ENCODE data around the gene FANCG.

FANCG gene

DNA sequence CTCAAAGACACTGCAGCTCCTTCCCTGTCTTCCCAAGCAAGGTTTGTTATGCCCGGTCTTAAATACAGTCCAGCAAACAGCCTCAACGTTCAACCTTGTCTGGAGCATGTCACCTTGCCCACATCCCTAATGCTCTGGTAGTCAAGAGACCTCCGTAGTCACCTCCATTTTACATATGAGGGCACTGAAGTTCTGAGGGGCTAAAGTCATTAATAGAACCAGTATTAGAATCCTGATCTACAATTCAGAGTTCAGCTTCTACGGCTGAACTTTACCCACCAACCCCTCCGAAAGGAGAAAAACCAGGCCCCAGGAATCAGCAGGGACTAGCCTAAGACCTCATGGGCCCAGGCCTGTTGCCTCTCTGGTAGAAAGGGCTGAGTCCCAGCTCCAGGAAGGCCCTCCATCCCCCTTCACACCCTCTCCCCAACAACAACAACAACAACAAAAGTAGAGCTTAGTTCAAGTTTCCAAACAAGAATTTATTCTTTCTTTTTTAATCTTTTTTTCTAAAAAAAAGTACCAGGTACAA is 24.0 kb upstream of the FANCG start:
- no peak for DNase-seq (ENCODE audit: low read depth in 2 of 2)

DNA sequence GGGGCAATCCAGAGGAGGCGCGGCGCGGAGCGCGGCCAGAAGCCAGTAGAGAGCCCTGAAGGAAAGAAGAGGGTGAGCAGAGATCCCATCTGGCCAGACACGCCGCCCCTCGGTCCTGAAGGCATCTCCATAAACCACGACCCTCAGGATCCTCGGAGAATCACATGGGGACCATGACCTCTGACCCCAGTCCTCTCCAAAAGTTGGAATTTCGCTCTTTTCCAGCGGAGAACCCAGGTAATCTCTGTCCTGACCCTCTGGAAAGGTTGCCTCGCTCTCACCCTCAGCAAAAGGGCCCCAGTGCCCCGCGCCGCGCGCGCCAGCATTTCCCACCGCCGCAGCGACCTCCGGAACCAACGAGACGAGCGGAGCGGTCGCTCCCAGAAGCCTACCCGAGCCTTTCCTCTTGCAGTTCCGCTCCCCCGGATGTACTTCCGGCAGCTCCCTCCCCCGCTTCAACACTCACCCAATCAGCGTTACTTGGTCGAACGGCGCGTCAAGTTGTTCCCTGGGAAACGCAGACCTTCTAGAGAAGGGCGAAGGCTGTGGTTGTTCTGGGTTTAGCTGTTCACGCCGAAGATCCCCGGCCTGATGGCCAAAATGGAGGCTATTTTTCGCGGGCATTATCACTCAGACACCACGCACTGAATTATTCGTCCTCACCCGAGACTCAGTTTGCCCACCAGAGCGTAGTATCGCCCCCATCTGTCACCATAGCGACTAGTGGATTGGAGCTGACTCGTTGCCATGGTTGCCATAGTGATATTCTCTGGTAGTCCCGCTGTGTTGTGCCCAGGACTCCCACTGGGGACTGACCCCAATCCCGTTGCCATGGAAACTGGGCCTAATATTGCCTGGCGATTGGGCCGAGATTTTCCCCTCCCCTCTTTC is 23.3 kb upstream of the FANCG start, which contains the start of gene STOML2:
TSS of gene STOML2 (minus strand) at position 363 of the 891 bp plus-strand sequence. CDS start at position 326, 37 bp downstream.
- DNase-seq (ENCODE audit: low read depth in 2 of 2), result peak; percentile 79 to 83

GRCh38 chr9:35102465-35102768 is 22.7 kb upstream of the FANCG start:
- DNase-seq (ENCODE audit: low read depth in 2 of 2), result no peak

- no peak for DNase-seq (ENCODE audit: low read depth in 2 of 2)
These were observed 17.8 kb upstream of the FANCG start for GRCh38 chr9:35097573-35097972.

GRCh38 chr9:35096035-35096849 is 16.5 kb upstream of the FANCG start, which contains the start of gene PIGO:
Gene PIGO (minus strand): TSS chr9:35096591. CDS start chr9:35095565, 1,026 bp downstream.
- peak; percentile 83 to 87 for DNase-seq (ENCODE audit: low read depth in 2 of 2)

DNA sequence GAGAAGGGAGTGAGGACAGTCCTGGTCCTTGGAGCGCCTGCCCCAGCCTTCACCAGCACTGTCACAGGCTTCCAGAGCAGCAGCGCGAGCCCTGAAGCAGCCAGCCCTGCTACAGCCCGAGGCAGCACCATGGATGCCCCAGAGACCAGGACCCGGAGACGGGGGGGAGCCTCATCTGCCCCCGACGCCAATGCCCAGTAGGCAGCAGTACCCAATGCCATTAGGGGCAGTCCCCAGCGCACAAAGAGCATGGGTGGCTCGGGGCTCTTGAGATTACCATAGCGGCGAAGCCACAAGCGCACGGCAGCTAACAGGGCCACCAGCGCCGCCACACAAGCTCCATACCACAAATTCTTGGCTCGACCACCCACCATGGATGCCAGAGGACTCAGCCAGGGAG is 11.8 kb upstream of the FANCG start:
- no peak for DNase-seq (ENCODE audit: low read depth in 2 of 2)

DNA sequence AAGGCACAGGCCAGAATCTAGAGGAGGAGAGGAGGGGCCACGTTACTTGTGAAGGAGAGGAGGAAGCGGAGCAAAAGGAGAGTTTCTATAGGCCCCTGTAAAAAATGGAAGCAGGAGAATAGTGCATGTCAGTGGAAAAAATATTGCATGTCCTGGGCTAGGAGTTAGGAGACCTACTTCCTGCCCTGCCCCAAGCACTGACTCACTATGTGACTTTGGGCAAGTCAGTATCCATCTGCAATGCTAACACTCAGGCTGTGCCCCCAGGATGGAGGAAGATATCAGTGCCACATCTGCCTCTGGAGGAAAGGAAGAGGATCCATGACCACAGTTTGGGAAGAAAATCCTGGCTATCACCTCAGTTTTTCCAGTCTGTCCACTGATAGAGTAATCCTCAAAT is 9.7 kb upstream of the FANCG start:
- DNase-seq (ENCODE audit: low read depth in 2 of 2), result no peak

GRCh38 chr9:35085078-35085477 is 5.3 kb upstream of the FANCG start:
- no peak for DNase-seq (ENCODE audit: low read depth in 2 of 2)

DNA sequence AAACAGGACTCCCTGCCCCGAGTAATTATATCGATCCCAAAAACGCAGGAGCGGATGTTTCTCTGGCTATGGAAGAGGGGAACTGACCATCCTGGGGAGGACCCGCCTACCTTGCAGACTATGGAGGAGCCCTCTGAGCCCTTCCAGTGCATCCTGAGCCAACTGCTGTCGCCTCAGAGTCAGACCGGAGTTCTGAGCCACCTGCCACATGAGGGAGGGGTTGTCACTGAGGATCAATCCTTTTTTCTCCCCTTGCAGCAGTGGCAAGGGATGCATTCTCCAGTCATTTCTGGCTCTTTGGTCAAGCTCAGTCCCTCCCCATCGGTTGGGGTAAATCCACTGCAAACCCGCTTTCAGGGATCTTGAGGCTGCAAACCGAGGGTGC is 709 bp downstream of the FANCG start:
- no peak for DNase-seq (ENCODE audit: low read depth in 2 of 2)

DNA sequence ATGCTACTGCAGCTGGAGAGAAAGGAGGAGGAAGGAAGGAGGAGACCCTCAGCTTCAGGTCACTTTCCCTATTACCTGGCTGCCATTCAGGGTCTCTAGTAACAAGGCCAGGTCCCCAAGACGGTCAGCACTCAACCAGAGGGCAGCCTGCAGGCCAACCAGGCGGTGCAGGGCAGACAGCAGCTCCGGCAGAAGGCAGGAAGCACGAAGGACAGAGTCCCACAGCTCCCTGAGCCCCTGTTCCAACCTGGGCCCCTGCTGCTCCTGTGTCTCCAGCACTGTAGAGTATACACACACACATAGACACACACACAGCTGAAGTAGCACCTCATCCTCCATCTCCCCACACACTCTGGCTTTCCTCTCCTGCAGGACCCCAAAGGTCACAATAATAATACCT is 1.7 kb downstream of the FANCG start:
- no peak for DNase-seq (ENCODE audit: low read depth in 2 of 2)

GRCh38 chr9:35076848-35077247 is 2.9 kb downstream of the FANCG start:
- DNase-seq (ENCODE audit: low read depth in 2 of 2), result no peak

DNA sequence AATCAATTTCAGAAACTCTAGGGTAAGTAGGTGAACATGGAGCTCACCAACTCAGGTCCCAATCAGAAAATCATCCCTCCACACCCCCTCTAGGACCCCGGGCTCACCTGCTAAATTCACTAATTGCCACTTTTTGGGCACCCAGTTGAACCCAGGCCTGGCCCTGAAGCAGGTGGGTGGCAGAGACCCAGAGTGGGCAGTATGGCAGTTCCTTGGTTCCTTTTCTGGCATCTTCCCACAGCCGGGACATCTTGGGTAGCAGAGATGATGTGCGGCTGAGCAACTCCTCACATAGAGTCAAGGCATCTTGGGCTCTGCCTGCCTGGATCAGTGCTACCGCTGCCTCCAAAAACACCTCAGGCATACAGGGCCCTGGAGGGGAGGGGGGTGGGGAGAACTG is 4.4 kb downstream of the FANCG start:
- DNase-seq (ENCODE audit: low read depth in 2 of 2), result no peak

- DNase-seq (ENCODE audit: low read depth in 2 of 2), result no peak
These were observed 5.0 kb downstream of the FANCG start for GRCh38 chr9:35074791-35075190.

GRCh38 chr9:35074141-35074540 is 5.6 kb downstream of the FANCG start:
- no peak for DNase-seq (ENCODE audit: low read depth in 2 of 2)

DNA sequence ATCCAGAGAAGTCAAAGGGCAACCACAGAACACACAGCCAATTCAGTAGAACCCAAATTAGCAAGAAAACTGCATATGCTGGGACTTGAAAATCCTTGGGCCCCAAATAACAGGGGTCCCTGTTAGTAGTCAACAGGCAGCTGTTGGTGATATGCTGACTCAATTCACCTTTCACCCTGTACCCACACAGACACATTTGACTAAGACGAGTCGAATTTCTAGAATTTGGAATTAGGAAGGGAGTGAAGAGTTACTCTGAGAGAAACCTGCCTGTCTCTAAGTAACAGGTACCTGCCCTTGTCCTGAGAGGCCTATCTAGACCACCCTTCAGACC is 6.5 kb downstream of the FANCG start:
- DNase-seq (ENCODE audit: low read depth in 2 of 2), result no peak

GRCh38 chr9:35072461-35073278 is 7.1 kb downstream of the FANCG start, which contains the start of gene VCP:
Gene VCP (minus strand): TSS chr9:35072625. CDS start chr9:35072353, 272 bp downstream.
- DNase-seq (ENCODE audit: low read depth in 2 of 2), result peak; percentile 90 to 94

DNA sequence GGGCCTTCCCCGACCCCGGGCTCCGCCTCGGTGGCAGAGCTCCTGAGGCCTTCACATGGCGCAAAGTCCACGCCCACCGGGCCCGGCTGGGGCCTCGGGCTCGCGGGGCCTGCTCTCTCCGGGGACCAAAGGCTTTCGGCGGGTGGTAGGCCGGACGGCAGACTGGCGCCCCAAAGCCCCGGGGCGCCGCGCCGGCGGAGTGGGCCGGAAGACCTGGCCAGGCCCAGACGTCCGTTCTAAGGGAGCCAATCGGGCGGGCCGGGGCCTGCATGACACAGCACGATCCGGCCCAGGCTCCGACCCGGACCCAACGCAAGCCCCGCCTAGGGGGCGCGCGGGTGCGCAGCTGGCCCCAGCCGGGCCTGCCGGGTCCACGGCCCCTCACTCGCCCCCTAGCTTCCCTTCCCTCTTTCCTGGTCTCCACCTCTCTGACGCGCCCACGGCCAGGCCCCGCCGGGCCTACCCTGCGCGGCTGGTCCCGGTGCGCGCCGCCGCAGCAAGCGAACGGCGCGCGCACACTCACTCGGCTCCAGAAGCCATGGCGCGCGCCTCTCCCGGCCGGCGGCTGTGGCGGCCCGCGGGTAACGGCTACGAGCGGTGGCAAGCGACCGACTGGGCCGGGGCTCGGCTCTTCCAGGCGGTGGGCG is 7.8 kb downstream of the FANCG start:
- DNase-seq (ENCODE audit: low read depth in 2 of 2), result peak; percentile 44 to 73

DNA sequence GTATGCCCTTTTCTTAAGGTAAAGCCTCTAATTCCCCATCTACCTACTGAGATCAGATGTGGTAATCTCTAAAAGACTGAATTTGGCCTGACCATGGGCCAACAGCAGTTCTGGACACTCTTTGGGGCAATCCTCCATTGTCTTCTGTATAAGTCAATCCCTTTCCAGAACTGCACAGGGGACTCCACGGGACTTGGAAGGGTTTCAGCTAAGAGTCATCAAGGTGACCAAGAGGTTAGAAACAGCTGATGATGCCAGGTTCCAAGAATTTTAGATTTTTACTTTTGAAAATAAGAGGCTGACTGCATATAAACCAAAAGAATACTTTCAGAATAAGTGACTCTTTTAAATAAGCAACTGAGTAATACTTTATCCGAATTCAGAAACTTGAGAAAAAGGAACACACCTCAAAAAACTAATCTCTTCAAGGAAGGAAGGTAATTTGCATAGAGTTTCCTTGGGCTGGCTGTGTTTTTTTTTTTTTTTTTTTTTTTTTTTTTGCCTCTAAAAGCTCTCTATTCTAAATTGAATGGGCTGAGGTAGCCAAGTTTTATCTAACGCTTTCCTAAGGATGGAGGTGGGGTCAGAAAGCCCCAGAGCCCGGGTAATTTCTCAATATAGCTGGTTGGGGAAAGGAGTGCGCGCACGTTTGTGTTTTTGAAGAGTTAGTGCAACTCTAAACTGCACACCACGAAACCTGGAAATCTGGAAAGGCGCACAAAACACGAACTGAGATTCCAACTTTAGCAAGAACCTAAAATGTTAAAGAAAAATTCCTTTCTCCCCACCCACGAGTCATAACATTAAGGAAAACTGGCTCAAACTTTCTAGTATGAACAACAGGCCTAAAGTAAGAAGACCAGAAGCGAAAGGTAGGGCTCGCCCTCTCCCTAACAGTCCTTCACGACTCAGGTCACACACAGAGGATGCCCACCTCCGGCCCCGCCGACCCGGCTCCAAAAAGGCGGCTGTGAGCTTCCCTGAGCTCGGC is 8.6 kb downstream of the FANCG start:
- no peak for DNase-seq (ENCODE audit: low read depth in 2 of 2)

DNA sequence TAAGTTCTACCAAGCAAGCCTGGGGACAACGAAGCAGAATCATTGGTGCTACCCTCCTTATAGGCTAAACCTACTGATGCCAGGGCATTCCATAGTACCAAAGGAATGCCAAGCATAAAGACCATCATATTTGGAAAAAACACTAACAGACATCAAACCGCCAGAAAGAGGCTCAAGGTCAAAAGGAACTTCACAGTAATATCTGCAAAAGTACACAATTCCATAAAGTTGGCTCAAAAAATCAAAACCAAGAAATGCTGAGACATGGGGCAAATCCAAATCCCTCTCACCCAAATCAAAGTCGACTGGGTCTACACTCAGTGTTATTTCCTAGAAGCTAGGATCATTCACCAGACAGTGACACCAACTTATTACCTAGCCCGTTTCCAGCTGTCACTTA is 10.7 kb downstream of the FANCG start:
- DNase-seq (ENCODE audit: low read depth in 2 of 2), result no peak

GRCh38 chr9:35067056-35067455 is 12.7 kb downstream of the FANCG start:
- no peak for DNase-seq (ENCODE audit: low read depth in 2 of 2)

All from stimulated activated CD4-positive, alpha-beta T cell treated with anti-CD3 and anti-CD28 coated beads, Interleukin-1b, Interleukin-23, amount 100 ng/mL, for 4 hours (primary cell).